Keratinocyte (primary cell): Measurements from ENCODE around the gene ATP2A3. TPM values are rescaled to one million over a fixed set of nuclear protein-coding genes. Genes with fewer than 3 reads are reported as not detected.

Experiments used
- DNase-seq: peaks from one replicate; pipeline ENCODE4 v3.0.0-alpha.2; 2011; ENCODE audit warnings: low read depth, missing footprints, low spot score
- FAIRE-seq: peaks from 2 replicates; lab custom pipeline; 2011; peaks lifted over from hg19 to GRCh38; lab: Jason Lieb, UNC
- H2AFZ ChIP-seq: 2 replicates; pipeline ENCODE4 v1.6.0; 2012; ENCODE audit warnings: low read length, control low read depth, inconsistent platforms; ENCODE audit not compliant: control insufficient read depth
- H3K27ac ChIP-seq: 2 replicates; pipeline ENCODE4 v1.5.1; 2011; ENCODE audit warnings: low read length; ENCODE audit not compliant: control insufficient read depth, insufficient read depth
- H3K27me3 ChIP-seq: 3 replicates; pipeline ENCODE4 v1.6.0; 2011; ENCODE audit warnings: low read length; ENCODE audit not compliant: control insufficient read depth, insufficient read depth; ENCODE audit errors: extremely low read depth
- H3K36me3 ChIP-seq, 2 experiments: 2 replicates in 1 of 2; 3 replicates in 1 of 2; pipeline ENCODE4 v1.5.1; 2011; ENCODE audit warnings: low read length in 2 of 2, mild to moderate bottlenecking in 1 of 2; ENCODE audit not compliant: control insufficient read depth in 2 of 2, insufficient read depth in 2 of 2; ENCODE audit errors: extremely low read depth in 1 of 2
- H3K4me1 ChIP-seq: 3 replicates; pipeline ENCODE4 v1.5.1; 2011; ENCODE audit warnings: low read length; ENCODE audit not compliant: control insufficient read depth, insufficient read depth; ENCODE audit errors: extremely low read depth
- H3K4me2 ChIP-seq: 3 replicates; pipeline ENCODE4 v1.6.0; 2011; ENCODE audit warnings: low read depth, low read length; ENCODE audit not compliant: control insufficient read depth, insufficient read depth; ENCODE audit errors: extremely low read depth
- H3K4me3 ChIP-seq, 3 experiments: fragments of 200-600 bp in 1 of 3; sonication (generic) in 1 of 3; 2 replicates in 2 of 3; 3 replicates in 1 of 3; pipeline ENCODE4 v1.5.1; 2011 to 2016; ENCODE audit warnings: low read length in 3 of 3, mild to moderate bottlenecking in 3 of 3, control low read depth in 2 of 3, inconsistent platforms in 1 of 3, low read depth in 1 of 3, mixed read lengths in 1 of 3, mixed run types in 1 of 3, moderate library complexity in 1 of 3; ENCODE audit not compliant: control insufficient read depth in 2 of 3, insufficient read depth in 2 of 3; ENCODE audit errors: extremely low read depth in 1 of 3
- H3K79me2 ChIP-seq: 2 replicates; pipeline ENCODE4 v1.6.0; 2012; ENCODE audit warnings: low read length; ENCODE audit not compliant: control insufficient read depth, insufficient read depth
- H3K9ac ChIP-seq: 3 replicates; pipeline ENCODE4 v1.6.0; 2011; ENCODE audit warnings: low read length; ENCODE audit not compliant: control insufficient read depth, insufficient read depth; ENCODE audit errors: extremely low read depth
- H3K9me1 ChIP-seq: 3 replicates; pipeline ENCODE4 v1.6.0; 2011; ENCODE audit warnings: low read length; ENCODE audit not compliant: control insufficient read depth, insufficient read depth; ENCODE audit errors: extremely low read depth
- H3K9me3 ChIP-seq: 2 replicates; pipeline ENCODE4 v1.5.1; 2012; ENCODE audit warnings: low read depth, low read length; ENCODE audit not compliant: control insufficient read depth
- H4K20me1 ChIP-seq: 3 replicates; pipeline ENCODE4 v1.6.0; 2011; ENCODE audit warnings: low read length; ENCODE audit not compliant: control insufficient read depth, insufficient read depth; ENCODE audit errors: extremely low read depth
- EZH2 ChIP-seq: IDR thresholded peaks from one replicate; pipeline ENCODE4 v1.6.1; 2012; ENCODE audit warnings: inconsistent platforms, mild to moderate bottlenecking, low read length, moderate library complexity
- dilution Hi-C: fragments of 300-500 bp; cut with MboI; formaldehyde crosslinking; loops from one replicate; pipeline ENCODE4 v1.7.0; 2020; ENCODE audit warnings: low sequenced_read_pairs; ENCODE audit not compliant: extremely low pct_ligation_motif_present
- polyA plus RNA-seq, 5 experiments: library from polyadenylated mRNA; depleted of rRNA in 3 of 5; stranded (reverse) in 3 of 5; stranded (forward) in 1 of 5; unstranded in 1 of 5; fragments of >200 nt; gene quantifications; 1 replicate in 1 of 5; 2 replicates in 3 of 5; 3 replicates in 1 of 5; pipeline versions ENCODE4 v1.2.1 to v1.2.3, GENCODE V29; 2011 to 2012; ENCODE audit warnings: missing spikeins in 2 of 5, low read depth in 1 of 5, low replicate concordance in 1 of 5
- TF ChIP-seq, protein P1 (sequence below), 3 experiments: IDR thresholded peaks in 1 of 3; conservative IDR thresholded peaks in 1 of 3; optimal IDR thresholded peaks in 1 of 3; 2 replicates in 2 of 3; 3 replicates in 1 of 3; pipeline versions ENCODE3 to v1.5.1; 2011; ENCODE audit warnings: low read length in 3 of 3, mild to moderate bottlenecking in 3 of 3, moderate library complexity in 2 of 3, control low read depth in 1 of 3, inconsistent platforms in 1 of 3; ENCODE audit not compliant: insufficient read depth in 2 of 3; ENCODE audit errors: extremely low read depth in 1 of 3

The ATP2A3 gene
- polyA plus RNA-seq, 1 donor (not counting 4 experiments of a cell fraction or from before 2014, with no cell fraction given), result 0.13 TPM

DNA sequence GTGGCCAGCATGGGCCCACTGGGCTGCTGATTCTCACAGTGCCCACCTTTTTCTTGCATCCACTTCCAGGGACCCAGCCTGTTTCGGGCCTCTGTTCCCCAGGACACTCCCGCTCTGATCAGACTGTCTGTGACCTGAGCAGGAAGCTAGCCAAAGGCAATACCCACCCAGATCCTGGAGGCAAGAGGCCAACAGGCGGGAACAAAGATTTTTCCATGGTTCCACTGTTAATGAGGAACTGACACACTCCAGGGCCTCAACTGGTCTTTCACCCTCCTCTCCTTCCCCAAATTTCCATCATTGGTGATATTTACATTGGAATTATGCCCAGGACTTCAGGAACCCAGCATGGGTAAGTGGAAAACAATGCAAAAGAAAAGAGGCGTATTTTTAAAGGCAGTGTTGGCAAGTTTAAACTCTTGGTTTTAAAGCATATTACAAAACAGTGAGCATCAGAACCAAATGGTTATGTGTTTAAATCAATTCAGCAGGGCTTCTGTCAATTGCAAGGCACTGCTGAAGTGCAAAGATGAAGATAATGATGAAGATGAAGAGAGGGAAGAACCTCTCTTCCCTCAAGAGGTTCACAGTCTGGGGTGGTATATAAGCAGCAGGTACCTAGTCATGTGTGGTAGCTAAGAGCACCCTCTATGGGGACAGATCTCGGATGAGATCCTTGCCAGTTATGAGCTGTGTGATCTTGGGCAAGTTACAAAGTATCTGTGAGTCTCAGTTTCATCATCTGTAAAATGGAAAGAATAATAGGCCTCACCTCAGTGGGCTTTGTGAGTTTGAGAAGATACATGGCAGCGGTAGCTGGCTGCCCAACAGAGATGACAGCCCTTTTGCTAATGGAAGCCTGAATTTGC lies 14.4 kb upstream of the ATP2A3 start:
- dilution Hi-C loops, result no loop called here
- Histone ChIP-seq H4K20me1 (no peaks in the 10 kb centered on the region), H3K36me3 (no peaks in the 10 kb centered on the region), H3K79me2 (no peaks in the 10 kb centered on the region), H3K9ac (no peak overlapping the region), H3K27me3 (no peaks in the 10 kb centered on the region), H3K9me1 (no peaks in the 10 kb centered on the region), H2AFZ (no peak overlapping the region), H3K9me3 (peaks cover 2% of the 10 kb centered on the region), H3K4me1 (no peaks in the 10 kb centered on the region), H3K4me2 (no peak overlapping the region), H3K4me3 (no peak overlapping the region), H3K27ac (no peak overlapping the region)
- FAIRE-seq (no peak), DNase-seq (no peak)
- TF ChIP-seq EZH2, result no peak
- TF ChIP-seq, protein P1, sequence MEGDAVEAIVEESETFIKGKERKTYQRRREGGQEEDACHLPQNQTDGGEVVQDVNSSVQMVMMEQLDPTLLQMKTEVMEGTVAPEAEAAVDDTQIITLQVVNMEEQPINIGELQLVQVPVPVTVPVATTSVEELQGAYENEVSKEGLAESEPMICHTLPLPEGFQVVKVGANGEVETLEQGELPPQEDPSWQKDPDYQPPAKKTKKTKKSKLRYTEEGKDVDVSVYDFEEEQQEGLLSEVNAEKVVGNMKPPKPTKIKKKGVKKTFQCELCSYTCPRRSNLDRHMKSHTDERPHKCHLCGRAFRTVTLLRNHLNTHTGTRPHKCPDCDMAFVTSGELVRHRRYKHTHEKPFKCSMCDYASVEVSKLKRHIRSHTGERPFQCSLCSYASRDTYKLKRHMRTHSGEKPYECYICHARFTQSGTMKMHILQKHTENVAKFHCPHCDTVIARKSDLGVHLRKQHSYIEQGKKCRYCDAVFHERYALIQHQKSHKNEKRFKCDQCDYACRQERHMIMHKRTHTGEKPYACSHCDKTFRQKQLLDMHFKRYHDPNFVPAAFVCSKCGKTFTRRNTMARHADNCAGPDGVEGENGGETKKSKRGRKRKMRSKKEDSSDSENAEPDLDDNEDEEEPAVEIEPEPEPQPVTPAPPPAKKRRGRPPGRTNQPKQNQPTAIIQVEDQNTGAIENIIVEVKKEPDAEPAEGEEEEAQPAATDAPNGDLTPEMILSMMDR (optimal IDR thresholded peaks at IDR 0.05 in 1 of 3, IDR thresholded peaks at IDR 0.05 in 1 of 3, conservative IDR thresholded peaks at IDR 0.05 in 1 of 3; ENCODE audit: extremely low read depth in 1 of 3, insufficient read depth in 2 of 3, low read length in 3 of 3), result no peak

DNA sequence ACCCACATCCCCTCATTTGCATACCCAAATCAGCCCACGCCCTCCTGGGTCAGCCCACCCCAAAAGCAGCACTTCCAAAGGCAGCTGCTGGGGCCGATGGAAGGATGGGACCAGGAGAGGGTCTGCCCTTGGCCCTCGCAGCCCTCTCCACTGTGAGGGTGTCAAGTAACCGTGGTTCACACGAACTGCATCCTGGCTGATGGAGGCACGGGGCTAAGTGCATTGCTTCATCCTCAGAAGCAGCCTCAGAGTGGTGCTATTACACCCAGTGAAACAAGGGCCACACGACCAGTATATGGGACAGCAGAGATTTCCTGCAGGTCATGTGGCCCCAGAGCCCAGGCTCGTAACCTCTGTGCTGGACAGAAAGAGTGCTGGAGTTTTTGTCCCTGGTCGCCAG lies 13.2 kb upstream of the ATP2A3 start:
- no peaks in the 10 kb centered on the region for H3K79me2 ChIP-seq
- H3K36me3 ChIP-seq, result no peaks in the 10 kb centered on the region
- no peaks in the 10 kb centered on the region for H3K4me1 ChIP-seq
- H3K27me3 ChIP-seq, result no peaks in the 10 kb centered on the region
- no peak overlapping the region for H3K27ac ChIP-seq
- DNase-seq (no peak), FAIRE-seq (no peak)
- no peak for TF ChIP-seq EZH2
- TF ChIP-seq, protein P1 (optimal IDR thresholded peaks at IDR 0.05 in 1 of 3, IDR thresholded peaks at IDR 0.05 in 1 of 3, conservative IDR thresholded peaks at IDR 0.05 in 1 of 3; ENCODE audit: extremely low read depth in 1 of 3, insufficient read depth in 2 of 3, low read length in 3 of 3), result no peak
- H3K4me2 ChIP-seq, result no peak overlapping the region
- dilution Hi-C loops, result no loop called here
- H3K9ac ChIP-seq, result no peak overlapping the region
- H3K9me1 ChIP-seq, result no peaks in the 10 kb centered on the region
- no peak overlapping the region for H3K4me3 ChIP-seq
- peaks cover 2% of the 10 kb centered on the region for H3K9me3 ChIP-seq
- no peak overlapping the region for H2AFZ ChIP-seq
- H4K20me1 ChIP-seq, result no peaks in the 10 kb centered on the region
